Esophagus squamous epithelium (tissue), 4 donors: Measurements from ENCODE around the gene APCDD1.

Source experiments
- CTCF ChIP-seq, 6 experiments: fragments of 450-650 bp in 4 of 6; fragments of 200-600 bp in 2 of 6; sonication (generic) in 2 of 6; IDR thresholded peaks; one replicate each; pipeline ENCODE4 v1.5.1; 2016 to 2019; ENCODE audit warnings: antibody characterized with exemption in 6 of 6, mild to moderate bottlenecking in 4 of 6, moderate library complexity in 4 of 6
- POLR2A ChIP-seq, 4 donors: fragments of 450-650 bp; IDR thresholded peaks; one replicate each; pipeline ENCODE4 v1.6.1; 2017; ENCODE audit warnings: antibody characterized with exemption in 4 of 4, mild to moderate bottlenecking in 4 of 4, moderate library complexity in 3 of 4

- TF ChIP-seq POLR2A (IDR thresholded peaks at IDR 0.05) = no peak
- no peak for TF ChIP-seq CTCF (IDR thresholded peaks at IDR 0.05)
These were observed 34.9 kb upstream of the APCDD1 start for GRCh38 chr18:10419420-10420103.
